Tibial nerve (tissue), 4 donors: ENCODE results near the gene KMT2E.

Source experiments
- EP300 ChIP-seq, 2 donors: sonication (generic); formaldehyde crosslinking; IDR thresholded peaks; one replicate each; pipeline ENCODE4 v1.6.1; 2017; ENCODE audit warnings: antibody characterized with exemption in 2 of 2, mild to moderate bottlenecking in 1 of 2
- POLR2A ChIP-seq, 2 donors: fragments of 450-650 bp; IDR thresholded peaks; one replicate each; pipeline ENCODE4 v1.6.1; 2017; ENCODE audit warnings: antibody characterized with exemption in 2 of 2, mild to moderate bottlenecking in 2 of 2, moderate library complexity in 2 of 2
- TF ChIP-seq, protein P1 (sequence below), 5 experiments: fragments of 200-600 bp in 3 of 5; fragments of 450-650 bp in 2 of 5; sonication (generic) in 3 of 5; IDR thresholded peaks; one replicate each; pipeline ENCODE4 v1.5.1; 2016 to 2019; ENCODE audit warnings: antibody characterized with exemption in 5 of 5, mild to moderate bottlenecking in 3 of 5, moderate library complexity in 2 of 5

DNA sequence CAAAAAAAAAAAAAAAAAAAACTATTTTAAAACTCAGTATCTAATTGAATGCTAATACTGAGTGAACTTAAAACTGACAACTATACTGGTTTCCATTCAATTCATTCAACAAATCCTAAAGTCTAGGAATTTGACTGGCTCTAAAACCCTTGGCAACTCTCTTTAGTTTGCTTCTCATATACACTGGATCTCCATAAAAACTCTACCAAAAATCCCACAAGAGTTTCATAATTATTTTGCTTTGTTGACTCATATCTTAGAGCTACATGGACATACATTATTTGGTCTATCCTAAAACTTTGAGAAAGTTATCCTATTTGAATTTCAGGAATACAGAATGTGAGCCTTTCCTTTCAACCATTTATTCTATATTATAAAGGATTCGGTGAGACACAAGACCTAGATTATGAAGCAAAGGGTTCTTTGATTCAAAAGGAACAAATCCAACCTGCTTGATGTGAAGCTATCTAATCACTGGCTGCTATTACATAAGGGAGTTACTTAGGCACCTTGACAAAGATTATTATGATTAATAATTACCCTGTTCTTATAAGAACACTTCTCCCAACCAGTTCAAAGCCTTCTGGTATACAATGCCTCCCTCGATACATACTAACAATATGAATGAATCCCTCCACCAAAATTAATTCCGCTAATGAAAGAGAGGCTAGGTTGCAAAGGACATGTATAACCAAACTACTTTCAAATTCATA, 15.8 kb upstream of the KMT2E start:
- TF ChIP-seq, protein P1, sequence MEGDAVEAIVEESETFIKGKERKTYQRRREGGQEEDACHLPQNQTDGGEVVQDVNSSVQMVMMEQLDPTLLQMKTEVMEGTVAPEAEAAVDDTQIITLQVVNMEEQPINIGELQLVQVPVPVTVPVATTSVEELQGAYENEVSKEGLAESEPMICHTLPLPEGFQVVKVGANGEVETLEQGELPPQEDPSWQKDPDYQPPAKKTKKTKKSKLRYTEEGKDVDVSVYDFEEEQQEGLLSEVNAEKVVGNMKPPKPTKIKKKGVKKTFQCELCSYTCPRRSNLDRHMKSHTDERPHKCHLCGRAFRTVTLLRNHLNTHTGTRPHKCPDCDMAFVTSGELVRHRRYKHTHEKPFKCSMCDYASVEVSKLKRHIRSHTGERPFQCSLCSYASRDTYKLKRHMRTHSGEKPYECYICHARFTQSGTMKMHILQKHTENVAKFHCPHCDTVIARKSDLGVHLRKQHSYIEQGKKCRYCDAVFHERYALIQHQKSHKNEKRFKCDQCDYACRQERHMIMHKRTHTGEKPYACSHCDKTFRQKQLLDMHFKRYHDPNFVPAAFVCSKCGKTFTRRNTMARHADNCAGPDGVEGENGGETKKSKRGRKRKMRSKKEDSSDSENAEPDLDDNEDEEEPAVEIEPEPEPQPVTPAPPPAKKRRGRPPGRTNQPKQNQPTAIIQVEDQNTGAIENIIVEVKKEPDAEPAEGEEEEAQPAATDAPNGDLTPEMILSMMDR (IDR thresholded peaks at IDR 0.05): no peak
- no peak for TF ChIP-seq POLR2A (IDR thresholded peaks at IDR 0.05)
- TF ChIP-seq EP300 (IDR thresholded peaks at IDR 0.05): no peak
